H1 (cell line): ENCODE data around the gene PRR35. TPM values are rescaled to one million over a fixed set of nuclear protein-coding genes. Genes with fewer than 3 reads are reported as not detected.

Source experiments
- CTCF ChIA-PET: fragments of 300-600 bp; sonication (Branson Sonifier 250); formaldehyde crosslinking; loops from one replicate; lab custom pipeline; 2021; ENCODE audit not compliant: partially characterized antibody; lab: Charles Lee
- POLR2A ChIA-PET: fragments of 300-600 bp; sonication (Branson Sonifier 250); formaldehyde crosslinking; loops from one replicate; lab custom pipeline; 2021; ENCODE audit warnings: inconsistent platforms; ENCODE audit not compliant: partially characterized antibody; lab: Charles Lee
- DNase-seq, 2 experiments: peaks; one replicate each; pipeline versions ENCODE4 v3.0.0 to v3.0.0-alpha.2; 2010 to 2022; ENCODE audit warnings: low spot score in 2 of 2, low read depth in 1 of 2, mixed read lengths in 1 of 2
- FAIRE-seq: peaks from 2 replicates; lab custom pipeline; 2011; peaks lifted over from hg19 to GRCh38; lab: Jason Lieb, UNC
- H2AFZ ChIP-seq: 2 replicates; pipeline ENCODE4 v1.8.1; 2012; ENCODE audit warnings: low read length, inconsistent platforms
- H2AK5ac ChIP-seq: 2 replicates; pipeline ENCODE4 v1.6.1; 2013; ENCODE audit warnings: low read depth, low read length
- H2BK120ac ChIP-seq: replicated peaks from 2 replicates; pipeline ENCODE3; 2013; ENCODE audit warnings: low read depth, low read length, inconsistent platforms
- H2BK12ac ChIP-seq: 2 replicates; pipeline ENCODE4 v1.6.1; 2013; ENCODE audit warnings: low read depth, low read length
- H2BK15ac ChIP-seq: 2 replicates; pipeline ENCODE4 v1.6.1; 2013; ENCODE audit warnings: low read length
- H2BK20ac ChIP-seq: 2 replicates; pipeline ENCODE4 v1.6.1; 2013; ENCODE audit warnings: low read length
- H2BK5ac ChIP-seq: 2 replicates; pipeline ENCODE4 v1.6.1; 2013; ENCODE audit warnings: low read depth, low read length
- H3K14ac ChIP-seq: 2 replicates; pipeline ENCODE4 v1.6.1; 2013; ENCODE audit warnings: inconsistent platforms; ENCODE audit not compliant: insufficient read length
- H3K18ac ChIP-seq: 2 replicates; pipeline ENCODE4 v1.6.1; 2013; ENCODE audit warnings: low read length; ENCODE audit errors: extremely low read depth
- H3K23ac ChIP-seq: 2 replicates; pipeline ENCODE4 v1.6.1; 2013; ENCODE audit warnings: inconsistent platforms; ENCODE audit not compliant: insufficient read length
- H3K23me2 ChIP-seq: 2 replicates; pipeline ENCODE4 v1.6.1; 2013; ENCODE audit warnings: low read depth, low read length
- H3K27ac ChIP-seq: 2 replicates; pipeline ENCODE4 v1.6.1; 2011; ENCODE audit warnings: low read depth, low read length, inconsistent platforms
- H3K27me3 ChIP-seq, 4 experiments: replicated peaks in 1 of 4; 1 replicate in 1 of 4; 2 replicates in 3 of 4; pipeline versions ENCODE4 v1.6.1 to v1.8.1; 2011 to 2013; ENCODE audit warnings: low read length in 3 of 4, mild to moderate bottlenecking in 3 of 4, inconsistent platforms in 2 of 4, mixed read lengths in 2 of 4, moderate library complexity in 1 of 4; ENCODE audit not compliant: control insufficient read depth in 3 of 4, insufficient read depth in 3 of 4; ENCODE audit errors: extremely low read depth in 1 of 4
- H3K36me3 ChIP-seq, 4 experiments: 2 replicates each; pipeline versions ENCODE4 v1.6.1 to v1.8.1; 2011 to 2013; ENCODE audit warnings: mild to moderate bottlenecking in 4 of 4, low read length in 3 of 4, moderate library complexity in 2 of 4, control low read depth in 1 of 4, inconsistent platforms in 1 of 4; ENCODE audit not compliant: insufficient read depth in 4 of 4, control insufficient read depth in 2 of 4
- H3K4ac ChIP-seq: replicated peaks from 2 replicates; pipeline ENCODE3; 2013; ENCODE audit warnings: low read length, low read depth, mixed read lengths, inconsistent platforms; ENCODE audit not compliant: insufficient read length
- H3K4me1 ChIP-seq, 4 experiments: replicated peaks in 1 of 4; 1 replicate in 1 of 4; 2 replicates in 3 of 4; pipeline versions ENCODE4 v1.6.1 to v1.8.1; 2011 to 2013; ENCODE audit warnings: low read length in 3 of 4, inconsistent platforms in 2 of 4, mixed read lengths in 1 of 4; ENCODE audit not compliant: insufficient read depth in 4 of 4, control insufficient read depth in 3 of 4
- H3K4me2 ChIP-seq, 2 experiments: 2 replicates each; pipeline versions ENCODE4 v1.6.1 to v1.8.1; 2011 to 2013; ENCODE audit warnings: low read depth in 2 of 2, low read length in 2 of 2, control low read depth in 1 of 2, inconsistent platforms in 1 of 2, mild to moderate bottlenecking in 1 of 2; ENCODE audit not compliant: insufficient read depth in 1 of 2
- H3K4me3 ChIP-seq, 4 experiments: fragments of 200-600, 300-600 bp in 1 of 4; sonication (generic), shearing (Covaris generic), sonication (Bioruptor Twin) in 1 of 4; 2 replicates each; pipeline versions ENCODE4 v1.5.1 to v1.8.1; 2011 to 2016; ENCODE audit warnings: low read length in 4 of 4, low read depth in 3 of 4, control low read depth in 2 of 4, inconsistent platforms in 2 of 4, mild to moderate bottlenecking in 2 of 4, mixed read lengths in 1 of 4, moderate library complexity in 1 of 4; ENCODE audit not compliant: insufficient read depth in 2 of 4; ENCODE audit errors: extremely low read depth in 1 of 4
- H3K56ac ChIP-seq: replicated peaks from 2 replicates; pipeline ENCODE3; 2013; ENCODE audit warnings: low read depth, mild to moderate bottlenecking, mixed read lengths, low read length, inconsistent platforms; ENCODE audit not compliant: insufficient read length
- H3K79me1 ChIP-seq: 2 replicates; pipeline ENCODE4 v1.6.1; 2013; ENCODE audit warnings: low read depth, low read length, control low read depth
- H3K79me2 ChIP-seq, 2 experiments: 2 replicates each; pipeline versions ENCODE4 v1.6.1 to v1.8.1; 2012 to 2013; ENCODE audit warnings: low read length in 2 of 2, mild to moderate bottlenecking in 2 of 2, inconsistent platforms in 1 of 2; ENCODE audit not compliant: insufficient read depth in 2 of 2, control insufficient read depth in 1 of 2
- H3K9ac ChIP-seq, 4 experiments: replicated peaks in 1 of 4; 1 replicate in 1 of 4; 2 replicates in 3 of 4; pipeline versions ENCODE4 v1.6.1 to v1.8.1; 2011 to 2013; ENCODE audit warnings: low read depth in 3 of 4, low read length in 3 of 4, control low read depth in 2 of 4, mild to moderate bottlenecking in 2 of 4, moderate library complexity in 2 of 4, inconsistent platforms in 1 of 4; ENCODE audit errors: extremely low read depth in 1 of 4
- H3K9me3 ChIP-seq, 2 experiments: 2 replicates each; pipeline versions ENCODE4 v1.6.1 to v1.8.1; 2012 to 2013; ENCODE audit warnings: mild to moderate bottlenecking in 2 of 2, moderate library complexity in 2 of 2, control low read depth in 1 of 2, inconsistent platforms in 1 of 2, low read depth in 1 of 2, low read length in 1 of 2, mixed read lengths in 1 of 2; ENCODE audit not compliant: insufficient read depth in 2 of 2
- H4K20me1 ChIP-seq, 2 experiments: replicated peaks in 1 of 2; 2 replicates each; pipeline versions ENCODE3 to v1.8.1; 2011 to 2013; ENCODE audit warnings: inconsistent platforms in 2 of 2, low read length in 2 of 2, mild to moderate bottlenecking in 1 of 2; ENCODE audit not compliant: insufficient read depth in 2 of 2, control insufficient read depth in 1 of 2
- H4K5ac ChIP-seq: 2 replicates; pipeline ENCODE4 v1.6.1; 2013; ENCODE audit warnings: low read length, low read depth, mixed read lengths, inconsistent platforms; ENCODE audit not compliant: insufficient read length
- H4K8ac ChIP-seq: 2 replicates; pipeline ENCODE4 v1.8.0; 2013; ENCODE audit warnings: mild to moderate bottlenecking, moderate library complexity, low read length, inconsistent platforms; ENCODE audit not compliant: insufficient read depth; ENCODE audit errors: extremely low read depth
- H4K91ac ChIP-seq: replicated peaks from 2 replicates; pipeline ENCODE3; 2013; ENCODE audit warnings: low read length, mixed read lengths, inconsistent platforms; ENCODE audit not compliant: insufficient read length
- BCL11A ChIP-seq, 2 experiments: IDR thresholded peaks; one replicate each; pipeline ENCODE4 v1.6.1; 2011; ENCODE audit warnings: low read depth in 2 of 2, low read length in 2 of 2, mild to moderate bottlenecking in 2 of 2
- E2F6 ChIP-seq: IDR thresholded peaks from 2 replicates; pipeline ENCODE4 v1.6.1; 2012; ENCODE audit warnings: inconsistent platforms
- PHF8 ChIP-seq: fragments of 200-600 bp; sonication (generic); conservative IDR thresholded peaks from 2 replicates; pipeline ENCODE4 v1.7.1; 2012; ENCODE audit warnings: low read depth, mild to moderate bottlenecking, inconsistent platforms, low read length, moderate library complexity
- SAP30 ChIP-seq: fragments of 300-600 bp; sonication (generic); IDR thresholded peaks from 2 replicates; pipeline ENCODE4 v1.7.1; 2012; ENCODE audit warnings: low read length, moderate library complexity, mild to moderate bottlenecking, inconsistent platforms; ENCODE audit not compliant: insufficient read depth, insufficient replicate concordance
- SIN3A ChIP-seq, 2 experiments: IDR thresholded peaks in 1 of 2; conservative IDR thresholded peaks in 1 of 2; 2 replicates each; pipeline ENCODE4 v1.6.1; 2011 to 2012; ENCODE audit warnings: low read length in 2 of 2, improper control_type of control experiment in 1 of 2, low read depth in 1 of 2, mild to moderate bottlenecking in 1 of 2
- SP4 ChIP-seq: IDR thresholded peaks from 2 replicates; pipeline ENCODE4 v1.6.1; 2012; ENCODE audit warnings: low read length, inconsistent platforms
- SRF ChIP-seq: IDR thresholded peaks from 2 replicates; pipeline ENCODE4 v1.6.1; 2011; ENCODE audit warnings: mild to moderate bottlenecking, low read depth, low read length, moderate library complexity
- TBP ChIP-seq: IDR thresholded peaks from 2 replicates; pipeline ENCODE4 v1.6.1; 2011; ENCODE audit warnings: low read depth, low read length, improper control_type of control experiment
- WGBS, 2 experiments: shearing (Covaris generic) in 1 of 2; methylation state at CpG; one replicate each; pipeline versions ENCODE4 v1.1.6 to v1.1.7; 2013 to 2015; ENCODE audit warnings: low lambda C conversion rate in 2 of 2, mixed read lengths in 2 of 2, inconsistent platforms in 1 of 2, low coverage in 1 of 2, missing lambda C conversion rate in 1 of 2; ENCODE audit not compliant: insufficient replicate concordance in 2 of 2, insufficient coverage in 1 of 2, insufficient read length in 1 of 2; ENCODE audit errors: extremely low coverage in 1 of 2, missing lambda C conversion rate in 1 of 2; 5-methylcytosine and 5-hydroxymethylcytosine counted together
- polyA plus RNA-seq, 7 experiments: library from polyadenylated mRNA; depleted of rRNA in 3 of 7; stranded (reverse) in 5 of 7; unstranded in 2 of 7; fragments of >200 nt in 5 of 7; fragments of 200-250 nt in 2 of 7; gene quantifications; 1 replicate in 5 of 7; 2 replicates in 1 of 7; 4 replicates in 1 of 7; pipeline versions ENCODE4 v1.2.1 to v1.2.3, GENCODE V29; 2011 to 2013; ENCODE audit warnings: missing spikeins in 2 of 7, mixed read lengths in 2 of 7
- total RNA-seq: library from RNA; stranded (reverse); fragmentation: NEBNext Ultra II Directional; extraction: Animal tissue kit (Norgen Biotek cat#: 25700); gene quantifications from 2 replicates; pipeline ENCODE4 v1.2.1, GENCODE V29; 2021
- TF ChIP-seq, protein P1 (sequence below): IDR thresholded peaks from 2 replicates; pipeline ENCODE4 v1.6.1; 2012; ENCODE audit warnings: low read length, inconsistent platforms

PRR35 gene
- total and polyA plus RNA-seq, 2 of the 8 experiments (the other 6 are each of a cell fraction or from before 2014, with no cell fraction given), result 0.38 to 0.50 TPM

DNA sequence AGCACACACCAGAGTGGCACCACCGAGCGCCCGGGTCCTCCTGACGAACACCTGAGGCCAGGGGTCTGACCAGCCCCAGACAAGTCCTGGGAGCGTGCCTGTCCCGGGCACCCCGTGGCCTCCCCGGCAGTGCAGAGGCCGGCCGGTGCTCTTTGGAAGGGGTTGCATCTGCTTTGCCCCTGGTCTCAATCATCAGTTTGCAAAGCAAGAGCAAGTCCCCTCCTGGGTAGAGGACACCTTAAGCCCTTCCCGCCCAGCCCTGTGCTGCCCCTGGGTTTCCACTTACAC, 44.3 kb upstream of the PRR35 start:
- H4K91ac ChIP-seq, result no peak overlapping the region
- no peak overlapping the region for H2AFZ ChIP-seq
- H3K9ac ChIP-seq, result no peak overlapping the region
- ChIA-PET POLR2A (no interaction called here), CTCF (interaction anchor here (1.2 to 1.3 kb wide), 2 partner anchors 124 to 170 kb away, joined by 3 to 4 read pairs; no protein-coding TSS in a partner anchor)
- peaks cover 0 to 3% of the 10 kb centered on the region in 2 experiments for H4K20me1 ChIP-seq
- H3K4me3 ChIP-seq, result no peak overlapping the region
- H2BK15ac ChIP-seq, result no peak overlapping the region
- FAIRE-seq (no peak), DNase-seq (no peak)
- no peaks in the 10 kb centered on the region for H3K79me1 ChIP-seq
- H3K79me2 ChIP-seq, result no peaks in the 10 kb centered on the region
- H3K18ac ChIP-seq, result no peak overlapping the region
- H3K14ac ChIP-seq, result no peak overlapping the region
- H2BK20ac ChIP-seq, result no peak overlapping the region
- no peak overlapping the region for H2AK5ac ChIP-seq
- H3K23ac ChIP-seq, result no peak overlapping the region
- peaks cover 2 to 10% (median 6%) of the 10 kb centered on the region in 4 experiments; a peak in 5 of 8 replicates for H3K36me3 ChIP-seq
- H2BK12ac ChIP-seq, result no peak overlapping the region
- no peaks in the 10 kb centered on the region for H3K27me3 ChIP-seq
- no peak overlapping the region for H4K5ac ChIP-seq
- no peak overlapping the region for H3K4me2 ChIP-seq
- no peak overlapping the region for H3K56ac ChIP-seq
- H3K23me2 ChIP-seq, result no peaks in the 10 kb centered on the region
- no peak overlapping the region for H2BK120ac ChIP-seq
- no peak overlapping the region for H2BK5ac ChIP-seq
- no peaks in the 10 kb centered on the region for H3K4me1 ChIP-seq
- no peak for TF ChIP-seq SIN3A (conservative IDR thresholded peaks at IDR 0.05 in 1 of 2, IDR thresholded peaks at IDR 0.05 in 1 of 2; ENCODE audit: low read depth in 1 of 2, low read length in 2 of 2)
- TF ChIP-seq SP4, result no peak
- TF ChIP-seq, protein P1, sequence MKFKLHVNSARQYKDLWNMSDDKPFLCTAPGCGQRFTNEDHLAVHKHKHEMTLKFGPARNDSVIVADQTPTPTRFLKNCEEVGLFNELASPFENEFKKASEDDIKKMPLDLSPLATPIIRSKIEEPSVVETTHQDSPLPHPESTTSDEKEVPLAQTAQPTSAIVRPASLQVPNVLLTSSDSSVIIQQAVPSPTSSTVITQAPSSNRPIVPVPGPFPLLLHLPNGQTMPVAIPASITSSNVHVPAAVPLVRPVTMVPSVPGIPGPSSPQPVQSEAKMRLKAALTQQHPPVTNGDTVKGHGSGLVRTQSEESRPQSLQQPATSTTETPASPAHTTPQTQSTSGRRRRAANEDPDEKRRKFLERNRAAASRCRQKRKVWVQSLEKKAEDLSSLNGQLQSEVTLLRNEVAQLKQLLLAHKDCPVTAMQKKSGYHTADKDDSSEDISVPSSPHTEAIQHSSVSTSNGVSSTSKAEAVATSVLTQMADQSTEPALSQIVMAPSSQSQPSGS, result no peak
- TF ChIP-seq PHF8, result no peak
- no peak for TF ChIP-seq SRF
- TF ChIP-seq SAP30, result no peak
- TF ChIP-seq E2F6, result no peak
- TF ChIP-seq TBP, result no peak
- TF ChIP-seq BCL11A (IDR thresholded peaks at IDR 0.05; ENCODE audit: low read depth in 2 of 2, low read length in 2 of 2), result no peak
- 95% methylated on average over 11 of the region's 11 CpGs; no CpG with 5 or more reads in 1 of the 2 experiments for WGBS, 2 experiments
- H3K9me3 ChIP-seq, result no peaks in the 10 kb centered on the region
- H3K4ac ChIP-seq, result no peak overlapping the region
- H3K27ac ChIP-seq, result no peak overlapping the region
- no peak overlapping the region for H4K8ac ChIP-seq
